ENCODE measurements around the gene SPOCK1. TPM values are rescaled to one million over a fixed set of nuclear protein-coding genes. Genes with fewer than 3 reads are reported as not detected.

Gene SPOCK1
- total RNA-seq, 2 donors from 2014 or later, result 2.1 to 8.5 TPM

DNA sequence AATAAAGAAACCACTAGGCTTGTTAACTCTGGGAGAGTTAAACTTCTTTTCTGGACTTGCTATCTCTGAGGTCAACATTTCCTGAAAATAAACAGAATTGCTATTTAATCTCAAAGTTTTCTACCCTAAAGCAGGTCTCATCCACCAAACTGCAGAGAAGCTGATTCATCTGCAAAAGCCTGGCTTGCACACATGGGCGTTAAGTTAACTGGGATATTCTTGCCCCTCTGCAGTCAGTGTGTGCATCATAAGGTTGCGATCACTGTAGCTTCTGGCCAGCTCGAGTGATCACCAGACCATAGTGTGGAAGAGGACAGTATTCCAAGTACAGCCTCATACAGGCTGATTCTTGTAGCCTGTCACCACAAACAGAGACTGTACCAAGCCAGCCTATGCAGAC lies 99.2 kb downstream of the SPOCK1 start:
- H3K4me3 ChIP-seq, result no peak overlapping the region
- no peak overlapping the region for H3K9ac ChIP-seq (ENCODE audit: low read depth in 2 of 2, low read length in 2 of 2)
- H3K27ac ChIP-seq, result no peak overlapping the region
- no peaks in the 10 kb centered on the region for H3K4me1 ChIP-seq
- H3K36me3 ChIP-seq, result no peaks in the 10 kb centered on the region
- no peaks in the 10 kb centered on the region for H3K9me3 ChIP-seq
- H3K27me3 ChIP-seq, result no peaks in the 10 kb centered on the region
- TF ChIP-seq, protein P1, sequence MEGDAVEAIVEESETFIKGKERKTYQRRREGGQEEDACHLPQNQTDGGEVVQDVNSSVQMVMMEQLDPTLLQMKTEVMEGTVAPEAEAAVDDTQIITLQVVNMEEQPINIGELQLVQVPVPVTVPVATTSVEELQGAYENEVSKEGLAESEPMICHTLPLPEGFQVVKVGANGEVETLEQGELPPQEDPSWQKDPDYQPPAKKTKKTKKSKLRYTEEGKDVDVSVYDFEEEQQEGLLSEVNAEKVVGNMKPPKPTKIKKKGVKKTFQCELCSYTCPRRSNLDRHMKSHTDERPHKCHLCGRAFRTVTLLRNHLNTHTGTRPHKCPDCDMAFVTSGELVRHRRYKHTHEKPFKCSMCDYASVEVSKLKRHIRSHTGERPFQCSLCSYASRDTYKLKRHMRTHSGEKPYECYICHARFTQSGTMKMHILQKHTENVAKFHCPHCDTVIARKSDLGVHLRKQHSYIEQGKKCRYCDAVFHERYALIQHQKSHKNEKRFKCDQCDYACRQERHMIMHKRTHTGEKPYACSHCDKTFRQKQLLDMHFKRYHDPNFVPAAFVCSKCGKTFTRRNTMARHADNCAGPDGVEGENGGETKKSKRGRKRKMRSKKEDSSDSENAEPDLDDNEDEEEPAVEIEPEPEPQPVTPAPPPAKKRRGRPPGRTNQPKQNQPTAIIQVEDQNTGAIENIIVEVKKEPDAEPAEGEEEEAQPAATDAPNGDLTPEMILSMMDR (IDR thresholded peaks at IDR 0.05), result no peak
- DNase-seq, result no peak
- intact Hi-C loops (cut with DNase I), result no loop called here

DNA sequence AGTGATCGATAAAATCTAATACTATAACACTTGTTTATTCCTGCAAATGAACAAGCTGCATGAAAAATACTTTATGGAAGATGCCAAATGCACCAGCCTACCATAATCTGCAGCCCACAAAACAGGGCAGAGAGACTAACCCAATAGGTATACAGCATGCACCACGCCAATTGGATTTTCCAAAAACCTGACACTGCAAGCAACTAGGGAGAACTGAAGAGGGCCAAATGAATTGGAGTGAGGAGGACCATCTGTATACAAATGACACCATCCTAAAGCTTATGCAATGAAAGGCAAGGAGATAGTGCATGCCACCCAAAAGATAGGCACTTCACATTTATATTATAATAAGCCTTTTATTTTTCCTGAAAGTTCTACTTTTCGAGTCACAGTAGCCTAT lies 100.4 kb downstream of the SPOCK1 start:
- H3K27ac ChIP-seq, result no peak overlapping the region
- no peak for DNase-seq
- TF ChIP-seq, protein P1 (IDR thresholded peaks at IDR 0.05), result no peak
- no peak overlapping the region for H3K9ac ChIP-seq (ENCODE audit: low read depth in 2 of 2, low read length in 2 of 2)
- no peaks in the 10 kb centered on the region for H3K9me3 ChIP-seq
- H3K4me1 ChIP-seq, result no peaks in the 10 kb centered on the region
- intact Hi-C loops (cut with DNase I), result no loop called here
- H3K4me3 ChIP-seq, result no peak overlapping the region
- H3K27me3 ChIP-seq, result no peaks in the 10 kb centered on the region
- H3K36me3 ChIP-seq, result no peaks in the 10 kb centered on the region

DNA sequence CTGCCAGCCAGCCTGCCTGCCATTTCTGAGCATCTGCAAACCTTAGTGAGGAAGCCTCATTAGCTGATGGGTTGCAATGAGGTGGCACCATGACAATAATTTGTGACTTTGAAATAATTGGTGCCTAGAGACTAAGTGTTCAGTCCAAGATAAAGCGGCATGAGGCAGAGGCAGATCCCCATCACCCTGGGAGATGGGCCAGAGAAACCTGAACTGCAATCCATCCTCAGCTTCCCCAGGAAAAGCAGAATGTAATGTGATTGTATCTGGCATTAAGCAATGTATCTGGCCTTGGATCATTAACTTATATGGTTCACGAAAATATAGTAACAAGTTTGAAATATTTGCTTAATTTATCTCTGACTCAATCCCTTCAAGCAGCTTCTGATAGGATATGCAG lies 101.0 kb downstream of the SPOCK1 start:
- no peaks in the 10 kb centered on the region for H3K27me3 ChIP-seq
- TF ChIP-seq, protein P1 (IDR thresholded peaks at IDR 0.05), result no peak
- intact Hi-C loops (cut with DNase I), result no loop called here
- H3K4me1 ChIP-seq, result no peaks in the 10 kb centered on the region
- no peaks in the 10 kb centered on the region for H3K36me3 ChIP-seq
- no peak overlapping the region for H3K4me3 ChIP-seq
- DNase-seq, result no peak
- no peak overlapping the region for H3K27ac ChIP-seq
- no peaks in the 10 kb centered on the region for H3K9me3 ChIP-seq
- H3K9ac ChIP-seq (ENCODE audit: low read depth in 2 of 2, low read length in 2 of 2), result no peak overlapping the region

DNA sequence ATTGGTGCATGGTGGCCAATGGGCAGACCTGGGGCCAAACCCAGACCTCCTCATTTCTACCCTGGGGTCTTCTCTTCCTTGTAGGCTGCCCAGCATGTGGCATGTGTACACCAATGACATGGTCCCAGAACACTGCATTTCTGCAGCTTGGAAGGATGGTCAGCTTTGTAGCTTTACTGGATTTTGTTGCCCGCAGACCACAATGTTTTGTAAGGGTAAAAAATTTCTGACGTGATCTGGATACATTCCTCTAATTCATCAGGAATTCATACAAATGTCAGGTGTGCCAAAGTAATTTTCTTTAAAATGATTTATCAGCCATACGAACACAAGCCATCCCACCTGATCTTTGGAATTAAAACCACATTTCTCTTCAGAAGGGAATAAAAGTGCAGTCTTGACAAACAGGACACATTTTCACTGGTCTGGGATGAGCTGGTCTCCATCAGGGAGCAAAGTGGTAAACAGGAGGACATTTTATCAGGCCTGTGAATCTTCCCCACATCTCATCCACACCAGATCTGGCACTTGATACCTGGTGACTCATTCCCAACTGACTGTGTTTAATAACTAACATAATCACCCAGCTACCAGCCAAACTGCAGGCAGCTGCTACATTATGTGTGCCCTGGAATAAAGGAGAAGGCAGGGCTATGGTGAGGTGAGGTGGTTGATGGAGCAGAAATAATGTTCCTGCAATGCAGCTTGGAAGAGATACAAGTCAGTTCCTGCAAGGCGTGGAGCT lies 103.9 kb downstream of the SPOCK1 start:
- DNase-seq, result no peak
- TF ChIP-seq, protein P1 (IDR thresholded peaks at IDR 0.05), result no peak
- Histone ChIP-seq H3K4me3 (no peak overlapping the region), H3K9ac (ENCODE audit: low read depth in 2 of 2, low read length in 2 of 2) (no peak overlapping the region), H3K4me1 (no peaks in the 10 kb centered on the region), H3K27ac (no peak overlapping the region), H3K27me3 (no peaks in the 10 kb centered on the region), H3K36me3 (no peaks in the 10 kb centered on the region), H3K9me3 (no peaks in the 10 kb centered on the region)
- intact Hi-C loops (cut with DNase I), result no loop called here

DNA sequence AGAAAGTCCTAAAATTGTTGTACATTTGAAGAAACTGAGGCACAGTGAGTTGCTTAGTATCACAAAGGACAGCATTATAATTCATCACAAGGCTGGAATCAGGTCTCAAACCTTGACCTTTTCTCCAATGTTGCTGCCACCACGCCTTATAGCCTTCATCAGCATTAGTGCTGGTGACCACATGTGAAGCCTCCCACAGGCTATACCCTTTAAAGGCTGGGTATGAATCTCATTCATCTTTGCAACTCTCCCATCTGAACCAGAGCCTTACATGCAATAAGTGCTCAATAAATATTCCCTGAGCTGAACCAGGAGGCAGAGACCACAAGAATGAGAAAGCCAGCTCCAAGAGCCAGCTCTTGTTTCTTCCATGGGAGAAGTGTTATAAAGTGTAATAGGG lies 104.7 kb downstream of the SPOCK1 start:
- no peak overlapping the region for H3K9ac ChIP-seq (ENCODE audit: low read depth in 2 of 2, low read length in 2 of 2)
- H3K4me3 ChIP-seq, result no peak overlapping the region
- no peaks in the 10 kb centered on the region for H3K36me3 ChIP-seq
- H3K9me3 ChIP-seq, result no peaks in the 10 kb centered on the region
- intact Hi-C loops (cut with DNase I), result no loop called here
- H3K27ac ChIP-seq, result no peak overlapping the region
- no peak for DNase-seq
- TF ChIP-seq, protein P1 (IDR thresholded peaks at IDR 0.05), result no peak
- H3K27me3 ChIP-seq, result no peaks in the 10 kb centered on the region
- no peaks in the 10 kb centered on the region for H3K4me1 ChIP-seq
